Panc1 (cell line): Measurements from ENCODE around the gene RNF224. TPM values are rescaled to one million over a fixed set of nuclear protein-coding genes. Genes with fewer than 3 reads are reported as not detected.

Source experiments
- ATAC-seq: fragments of 200-7000 bp; cut with Tn5 transposase; 2 replicates; pipeline ENCODE4 v1.9.1; 2020; ENCODE audit warnings: mild to moderate bottlenecking, moderate library complexity
- BruUV-seq: library from RNA; stranded (reverse); fragments of 400-500 nt; replicated peaks from 2 replicates; lab custom pipeline; 2021; lab: Mats Ljungman, UMichigan
- CTCF ChIA-PET: fragments of 300-600 bp; sonication (Branson Sonifier 250); formaldehyde crosslinking; loops from one replicate; lab custom pipeline; 2022; ENCODE audit warnings: antibody characterized with exemption; lab: Charles Lee
- POLR2A ChIA-PET: fragments of 300-600 bp; sonication (Branson Sonifier 250); formaldehyde crosslinking; loops from one replicate; lab custom pipeline; 2022; ENCODE audit warnings: antibody characterized with exemption; lab: Charles Lee
- DNase-seq: peaks from one replicate; pipeline ENCODE4 v3.0.0-alpha.2; 2010; ENCODE audit warnings: low read depth, low spot score
- H3K27ac ChIP-seq: 2 replicates; pipeline ENCODE4 v1.5.1; 2011; ENCODE audit warnings: mild to moderate bottlenecking, low read length, inconsistent platforms
- H3K27me3 ChIP-seq: fragments of 200-500 bp; sonication (Bioruptor generic); 2 replicates; pipeline ENCODE4 v1.6.0; 2014; ENCODE audit warnings: low read length, inconsistent platforms; ENCODE audit not compliant: control insufficient read depth, insufficient read depth
- H3K36me3 ChIP-seq: fragments of 200-500 bp; sonication (Bioruptor generic); 2 replicates; pipeline ENCODE4 v1.5.1; 2014; ENCODE audit warnings: inconsistent platforms, mild to moderate bottlenecking, low read length, moderate library complexity; ENCODE audit not compliant: control insufficient read depth, insufficient read depth
- H3K4me1 ChIP-seq: 2 replicates; pipeline ENCODE4 v1.5.1; 2011; ENCODE audit warnings: inconsistent platforms, mild to moderate bottlenecking, low read length, moderate library complexity; ENCODE audit not compliant: control insufficient read depth, insufficient read depth
- H3K4me3 ChIP-seq, 2 experiments: 2 replicates each; pipeline ENCODE4 v1.5.1; 2011 to 2012; ENCODE audit warnings: low read depth in 2 of 2, low read length in 2 of 2, mild to moderate bottlenecking in 2 of 2, inconsistent platforms in 1 of 2, moderate library complexity in 1 of 2
- H3K9me3 ChIP-seq: fragments of 200-500 bp; sonication (Bioruptor generic); 2 replicates; pipeline ENCODE4 v1.5.1; 2014; ENCODE audit warnings: low read depth, mild to moderate bottlenecking, inconsistent platforms, low read length, moderate library complexity; ENCODE audit not compliant: control insufficient read depth, insufficient read depth
- CTCF ChIP-seq: fragments of 450-650 bp; IDR thresholded peaks from 2 replicates; pipeline ENCODE4 v1.5.1; 2017; ENCODE audit warnings: mild to moderate bottlenecking
- POLR2AphosphoS5 ChIP-seq: IDR thresholded peaks from 2 replicates; pipeline ENCODE4 v1.6.1; 2012; ENCODE audit warnings: mild to moderate bottlenecking, low read depth, low read length, moderate library complexity
- REST ChIP-seq, 2 experiments: IDR thresholded peaks; 2 replicates each; pipeline ENCODE4 v1.6.1; 2011 to 2012; ENCODE audit warnings: low read depth in 2 of 2, control low read depth in 1 of 2, low read length in 1 of 2, mild to moderate bottlenecking in 1 of 2, moderate library complexity in 1 of 2; ENCODE audit not compliant: insufficient read depth in 1 of 2
- SIN3A ChIP-seq: IDR thresholded peaks from 2 replicates; pipeline ENCODE4 v1.6.1; 2012; ENCODE audit warnings: low read depth, mild to moderate bottlenecking, low read length, moderate library complexity, borderline replicate concordance; ENCODE audit not compliant: insufficient read depth
- TCF7L2 ChIP-seq: IDR thresholded peaks from 2 replicates; pipeline ENCODE4 v1.6.1; 2011; ENCODE audit warnings: mild to moderate bottlenecking, low read depth, low read length, inconsistent platforms
- in situ Hi-C: cut with HindIII; loops from 2 replicates; pipeline ENCODE4 v1.10.0; 2016; ENCODE audit warnings: low sequenced_read_pairs, low pct_unique_long_range_greater_than_20kb
- intact Hi-C: fragments of 100-400 bp; cut with micrococcal nuclease; formaldehyde crosslinking; loops from one replicate; pipeline ENCODE4 v1.10.0; 2022; ENCODE audit not compliant: unreplicated experiment
- total RNA-seq: library from RNA; stranded (reverse); gene quantifications from one replicate; pipeline ENCODE4 v1.2.1, GENCODE V29; 2021; ENCODE audit not compliant: unreplicated experiment

The RNF224 gene
- total RNA-seq, 1 experiment from 2014 or later, result 0.15 TPM

- H3K36me3 ChIP-seq, result no peaks in the 10 kb centered on the region
- intact Hi-C loops (no loop called here), in situ Hi-C loops (no loop called here)
- BruUV-seq, result no TSS peak
- H3K4me1 ChIP-seq, result peaks cover 26% of the 10 kb centered on the region
- ChIA-PET POLR2A (no interaction called here), CTCF (interaction anchor here (0.6 kb wide), 2 partner anchors 89 to 454 kb away, joined by 5 to 7 read pairs; no protein-coding TSS in a partner anchor)
- H3K27me3 ChIP-seq, result no peaks in the 10 kb centered on the region
- no peaks in the 10 kb centered on the region for H3K9me3 ChIP-seq
- no peak overlapping the region; a peak in 1 of 4 replicates for H3K4me3 ChIP-seq
- DNase-seq (no peak), ATAC-seq (no peak)
- H3K27ac ChIP-seq, result peak overlapping the region; percentile 86; the same call in 1 of the 2 replicates
- no peak for TF ChIP-seq SIN3A
- no peak for TF ChIP-seq POLR2AphosphoS5
- no peak for TF ChIP-seq REST (IDR thresholded peaks at IDR 0.05; ENCODE audit: insufficient read depth in 1 of 2, low read depth in 2 of 2, low read length in 1 of 2)
- no peak for TF ChIP-seq CTCF
- TF ChIP-seq TCF7L2, result no peak
Measured at GRCh38 chr9:137216188-137216965, 10.9 kb upstream of the RNF224 start.

- ChIA-PET CTCF (interaction anchor here (0.6 kb wide), 1 partner anchor 455 kb away, joined by 5 read pairs; no protein-coding TSS in a partner anchor), POLR2A (no interaction called here)
- Histone ChIP-seq H3K4me3 (peak overlapping the region; percentile 33 to 48), H3K27ac (peak overlapping the region; percentile 86), H3K4me1 (peaks cover 26% of the 10 kb centered on the region), H3K9me3 (no peaks in the 10 kb centered on the region), H3K27me3 (no peaks in the 10 kb centered on the region), H3K36me3 (no peaks in the 10 kb centered on the region)
- DNase-seq, result no peak
- in situ Hi-C loops, result no loop called here
- ATAC-seq, result peak; percentile 73
- no TSS peak for BruUV-seq
- TF ChIP-seq TCF7L2, result no peak
- TF ChIP-seq REST (IDR thresholded peaks at IDR 0.05; ENCODE audit: insufficient read depth in 1 of 2, low read depth in 2 of 2, low read length in 1 of 2), result no peak
- peak; percentile 65 for TF ChIP-seq POLR2AphosphoS5
- TF ChIP-seq CTCF, result 0 out of 2 replicates have a peak, but pooled peaks have one; percentile 19
- intact Hi-C loops, result no loop called here
Measured at GRCh38 chr9:137217276-137218211, 9.8 kb upstream of the RNF224 start.
